ENCODE results near the gene WDR73. TPM values are rescaled to one million over a fixed set of nuclear protein-coding genes. Genes with fewer than 3 reads are reported as not detected.

The WDR73 gene
- total and polyA plus RNA-seq, 2 of the 8 experiments (the other 6 are each of a cell fraction or from before 2014, with no cell fraction given), result 22.7 to 23.1 TPM

- no peak for TF ChIP-seq HDAC6 (IDR thresholded peaks at IDR 0.05; ENCODE audit: low read depth, low read length)
- TF ChIP-seq POLR2AphosphoS5 (IDR thresholded peaks at IDR 0.05; ENCODE audit: low read depth, low read length), result peak; percentile 32; the same call in 1 of the 2 replicates
- no peak for TF ChIP-seq KDM4A (IDR thresholded peaks at IDR 0.05; ENCODE audit: low read depth, low read length, severe bottlenecking)
- no peak for TF ChIP-seq ASH2L (IDR thresholded peaks at IDR 0.05; ENCODE audit: low read length)
- no peak for TF ChIP-seq RXRA (IDR thresholded peaks at IDR 0.05; ENCODE audit: insufficient read depth, low read depth, low read length)
- TF ChIP-seq GABPA (IDR thresholded peaks at IDR 0.05; ENCODE audit: borderline replicate concordance, insufficient read depth, low read length), result no peak
- Histone ChIP-seq H3K4ac (replicated peaks; ENCODE audit: insufficient read length, low read depth, low read length) (no peak overlapping the region), H2BK20ac (ENCODE audit: low read length) (no peak overlapping the region), H2BK15ac (ENCODE audit: low read length) (no peak overlapping the region), H3K18ac (ENCODE audit: extremely low read depth, low read length) (no peak overlapping the region), H2AFZ (ENCODE audit: low read length) (no peak overlapping the region), H3K4me3 (ENCODE audit: extremely low read depth in 1 of 4, insufficient read depth in 2 of 4, low read depth in 3 of 4, low read length in 4 of 4) (no peak overlapping the region), H3K9ac (replicated peaks in 1 of 4; ENCODE audit: extremely low read depth in 1 of 4, low read depth in 3 of 4, low read length in 3 of 4) (no peak overlapping the region), H3K9me3 (ENCODE audit: insufficient read depth in 2 of 2, low read depth in 1 of 2, low read length in 1 of 2) (no peaks in the 10 kb centered on the region), H2BK120ac (replicated peaks; ENCODE audit: low read depth, low read length) (no peak overlapping the region), H3K4me1 (replicated peaks in 1 of 4; ENCODE audit: control insufficient read depth in 3 of 4, insufficient read depth in 4 of 4, low read length in 3 of 4) (no peaks in the 10 kb centered on the region), H3K79me2 (ENCODE audit: control insufficient read depth in 1 of 2, insufficient read depth in 2 of 2, low read length in 2 of 2) (no peaks in the 10 kb centered on the region), H4K8ac (ENCODE audit: extremely low read depth, insufficient read depth, low read length) (no peak overlapping the region), H4K5ac (ENCODE audit: insufficient read length, low read depth, low read length) (no peak overlapping the region), H2AK5ac (ENCODE audit: low read depth, low read length) (no peak overlapping the region), H3K79me1 (ENCODE audit: low read depth, low read length) (no peaks in the 10 kb centered on the region; the same call in 1 of the 2 replicates), H2BK5ac (ENCODE audit: low read depth, low read length) (no peak overlapping the region), H4K20me1 (replicated peaks in 1 of 2; ENCODE audit: control insufficient read depth in 1 of 2, insufficient read depth in 2 of 2, low read length in 2 of 2) (peaks cover 2 to 7% of the 10 kb centered on the region in 2 experiments), H2BK12ac (ENCODE audit: low read depth, low read length) (no peak overlapping the region), H3K23me2 (ENCODE audit: low read depth, low read length) (no peaks in the 10 kb centered on the region), H3K56ac (replicated peaks; ENCODE audit: insufficient read length, low read depth, low read length) (no peak overlapping the region), H3K27ac (ENCODE audit: low read depth, low read length) (no peak overlapping the region), H3K4me2 (ENCODE audit: insufficient read depth in 1 of 2, low read depth in 2 of 2, low read length in 2 of 2) (no peak overlapping the region), H3K27me3 (replicated peaks in 1 of 4; ENCODE audit: control insufficient read depth in 3 of 4, extremely low read depth in 1 of 4, insufficient read depth in 3 of 4, low read length in 3 of 4) (no peaks in the 10 kb centered on the region), H3K14ac (ENCODE audit: insufficient read length) (no peak overlapping the region), H4K91ac (replicated peaks; ENCODE audit: insufficient read length, low read length) (no peak overlapping the region), H3K36me3 (ENCODE audit: control insufficient read depth in 2 of 4, insufficient read depth in 4 of 4, low read length in 3 of 4) (peaks cover 28 to 70% (median 56%) of the 10 kb centered on the region in 4 experiments), H3K23ac (ENCODE audit: insufficient read length) (no peak overlapping the region)
- 88% methylated on average over 6 of the region's 6 CpGs; no CpG with 5 or more reads in 1 of the 2 experiments for WGBS, 2 experiments (ENCODE audit: extremely low coverage in 1 of 2, insufficient coverage in 1 of 2, insufficient read length in 1 of 2, insufficient replicate concordance in 2 of 2, low coverage in 1 of 2, low lambda C conversion rate in 2 of 2, missing lambda C conversion rate in 1 of 2)
- FAIRE-seq (no peak), DNase-seq (ENCODE audit: low read depth in 1 of 2, low spot score in 2 of 2) (no peak)
- CTCF ChIA-PET (ENCODE audit: partially characterized antibody), result interaction anchor here (1.3 to 2.3 kb wide), 2 partner anchors 45 to 56 kb away, joined by 5 to 9 read pairs; no protein-coding TSS in a partner anchor
- POLR2A ChIA-PET (ENCODE audit: partially characterized antibody), result interaction anchor here (2.3 to 4.6 kb wide), 2 partner anchors 9 to 12 kb away, joined by 8 to 38 read pairs; partner anchors contain the start of gene WDR73
Measured at GRCh38 chr15:84643838-84644237, 10.2 kb downstream of the WDR73 start.
